Transverse colon (tissue), 4 donors: ENCODE data around the gene MAN1C1.

ENCODE experiments used
- CTCF ChIP-seq, 5 experiments: fragments of 200-600 bp in 3 of 5; fragments of 450-650 bp in 2 of 5; sonication (generic) in 3 of 5; IDR thresholded peaks; 1 replicate in 2 of 5; 2 replicates in 3 of 5; pipeline ENCODE4 v1.5.1; 2016 to 2017; ENCODE audit warnings: antibody characterized with exemption in 5 of 5, inconsistent platforms in 3 of 5, mild to moderate bottlenecking in 2 of 5, moderate library complexity in 1 of 5
- EP300 ChIP-seq: sonication (generic); formaldehyde crosslinking; IDR thresholded peaks from one replicate; pipeline ENCODE4 v1.6.1; 2017; ENCODE audit warnings: antibody characterized with exemption, low read depth
- POLR2A ChIP-seq: fragments of 450-650 bp; IDR thresholded peaks from one replicate; pipeline ENCODE4 v1.6.1; 2016; ENCODE audit warnings: antibody characterized with exemption, mild to moderate bottlenecking, moderate library complexity
- POLR2AphosphoS5 ChIP-seq, 3 donors: sonication (generic); formaldehyde crosslinking; IDR thresholded peaks; one replicate each; pipeline ENCODE4 v1.6.1; 2016; ENCODE audit warnings: antibody characterized with exemption in 3 of 3

GRCh38 chr1:25695090-25695770, 78.6 kb downstream of the MAN1C1 start:
- TF ChIP-seq CTCF (IDR thresholded peaks at IDR 0.05) (peak in 1 of 5 experiments; percentile 9), POLR2A (no peak), EP300 (peak; percentile 67), POLR2AphosphoS5 (IDR thresholded peaks at IDR 0.05) (peak; percentile 78 to 86 (median 83))
